Cardiac muscle cell (in vitro differentiated cells and primary cell): ENCODE data around the gene HSPBAP1. TPM values are rescaled to one million over a fixed set of nuclear protein-coding genes. Genes with fewer than 3 reads are reported as not detected.

ENCODE experiments used
- DNase-seq, 2 donors: peaks; one replicate each; pipeline versions ENCODE4 v3.0.0 to v3.0.0-alpha.2; 2010 to 2017; ENCODE audit warnings: low read depth in 1 of 2, low spot score in 1 of 2
- H3K27ac ChIP-seq: fragments of 200-600 bp; sonication (generic); 2 replicates; pipeline ENCODE4 v1.5.1; 2016
- H3K27me3 ChIP-seq: fragments of 200-600 bp; sonication (generic); 2 replicates; pipeline ENCODE4 v1.6.0; 2016; ENCODE audit warnings: control low read depth
- H3K36me3 ChIP-seq: fragments of 200-600 bp; sonication (generic); 2 replicates; pipeline ENCODE4 v1.5.1; 2016; ENCODE audit warnings: control low read depth
- H3K4me1 ChIP-seq: fragments of 200-600 bp; sonication (generic); 2 replicates; pipeline ENCODE4 v1.8.1; 2017; ENCODE audit warnings: low read depth, mild to moderate bottlenecking, mixed run types
- H3K4me3 ChIP-seq: fragments of 200-600 bp; sonication (generic); 2 replicates; pipeline ENCODE4 v1.5.1; 2016; ENCODE audit warnings: mild to moderate bottlenecking
- H3K9me3 ChIP-seq: fragments of 200-600 bp; sonication (generic); 2 replicates; pipeline ENCODE4 v1.5.1; 2017; ENCODE audit warnings: low read depth, mild to moderate bottlenecking, control low read depth
- CTCF ChIP-seq: IDR thresholded peaks from 2 replicates; pipeline ENCODE4 v1.5.1; 2012; ENCODE audit warnings: low read depth, mild to moderate bottlenecking, low read length
- polyA plus RNA-seq: library from polyadenylated mRNA; unstranded; fragments of >200 nt; fragmentation: Nextera tagmentation; extraction: Ambion mirVana; gene quantifications from 2 replicates; pipeline ENCODE4 v1.2.1, GENCODE V29; 2016
- total RNA-seq: library from RNA; depleted of rRNA; stranded (reverse); fragments of >200 nt; gene quantifications from 2 replicates; pipeline ENCODE4 v1.2.3, GENCODE V29; 2016

HSPBAP1 gene
- total and polyA plus RNA-seq, 2 experiments from 2014 or later = 2.9 to 7.2 TPM

GRCh38 chr3:122730240-122730639 lies 63.4 kb downstream of the HSPBAP1 start:
- Histone ChIP-seq H3K9me3 (no peaks in the 10 kb centered on the region), H3K4me3 (no peak overlapping the region), H3K27me3 (no peaks in the 10 kb centered on the region), H3K36me3 (no peaks in the 10 kb centered on the region), H3K4me1 (no peaks in the 10 kb centered on the region), H3K27ac (no peak overlapping the region)
- DNase-seq = no peak
- no peak for TF ChIP-seq CTCF

- Histone ChIP-seq H3K36me3 (no peaks in the 10 kb centered on the region), H3K9me3 (no peaks in the 10 kb centered on the region), H3K4me3 (no peak overlapping the region), H3K27ac (no peak overlapping the region), H3K4me1 (no peaks in the 10 kb centered on the region), H3K27me3 (no peaks in the 10 kb centered on the region)
- DNase-seq = no peak
- no peak for TF ChIP-seq CTCF
Observed at GRCh38 chr3:122728756-122729514, 64.7 kb downstream of the HSPBAP1 start.

GRCh38 chr3:122728186-122728585 lies 65.4 kb downstream of the HSPBAP1 start:
- H3K36me3 ChIP-seq = no peaks in the 10 kb centered on the region
- no peak for DNase-seq
- H3K27me3 ChIP-seq = no peaks in the 10 kb centered on the region
- no peak for TF ChIP-seq CTCF
- no peaks in the 10 kb centered on the region for H3K9me3 ChIP-seq
- H3K4me3 ChIP-seq = no peak overlapping the region
- no peak overlapping the region for H3K27ac ChIP-seq
- H3K4me1 ChIP-seq = no peaks in the 10 kb centered on the region

- TF ChIP-seq CTCF = no peak
- DNase-seq = no peak
- H3K4me1 ChIP-seq = no peaks in the 10 kb centered on the region
- H3K9me3 ChIP-seq = no peaks in the 10 kb centered on the region
- no peak overlapping the region for H3K27ac ChIP-seq
- no peaks in the 10 kb centered on the region for H3K27me3 ChIP-seq
- no peaks in the 10 kb centered on the region for H3K36me3 ChIP-seq
- H3K4me3 ChIP-seq = no peak overlapping the region
Observed at GRCh38 chr3:122727766-122728165, 65.9 kb downstream of the HSPBAP1 start.

GRCh38 chr3:122727294-122727693 lies 66.3 kb downstream of the HSPBAP1 start:
- H3K9me3 ChIP-seq = no peaks in the 10 kb centered on the region
- no peaks in the 10 kb centered on the region for H3K27me3 ChIP-seq
- no peaks in the 10 kb centered on the region for H3K36me3 ChIP-seq
- H3K27ac ChIP-seq = no peak overlapping the region
- no peak overlapping the region for H3K4me3 ChIP-seq
- H3K4me1 ChIP-seq = no peaks in the 10 kb centered on the region
- DNase-seq = no peak
- TF ChIP-seq CTCF = no peak
